B cell (primary cell): ENCODE data around the gene CNTD1. TPM values are rescaled to one million over a fixed set of nuclear protein-coding genes. Genes with fewer than 3 reads are reported as not detected.

ENCODE experiments used
- ATAC-seq: fragments of 200-7000 bp; cut with Tn5 transposase; one replicate; pipeline ENCODE4 v1.10.0; 2021; ENCODE audit warnings: low read depth, mild to moderate bottlenecking, moderate number of reproducible peaks, moderate library complexity
- CTCF ChIA-PET: fragments of 350-600 bp; sonication (Branson Sonifier 250); formaldehyde crosslinking; loops from one replicate; lab custom pipeline; 2021; ENCODE audit warnings: antibody characterized with exemption, inconsistent platforms; lab: Charles Lee
- POLR2A ChIA-PET: fragments of 350-600 bp; sonication (Branson Sonifier 250); formaldehyde crosslinking; loops from one replicate; lab custom pipeline; 2021; ENCODE audit warnings: antibody characterized with exemption; lab: Charles Lee
- DNase-seq: peaks from one replicate; pipeline ENCODE4 v3.0.0; 2013
- H2AFZ ChIP-seq: 2 replicates; pipeline ENCODE4 v1.6.1; 2012; ENCODE audit warnings: mild to moderate bottlenecking, low read depth, low read length; ENCODE audit not compliant: insufficient read depth, poor library complexity, severe bottlenecking
- H3K27ac ChIP-seq, 2 donors: 1 replicate in 1 of 2; 2 replicates in 1 of 2; pipeline ENCODE4 v1.5.1; 2012 to 2013; ENCODE audit warnings: low read length in 2 of 2, mild to moderate bottlenecking in 2 of 2, moderate library complexity in 1 of 2
- H3K27me3 ChIP-seq, 4 experiments: fragments of 200-600 bp in 1 of 4; sonication (generic) in 1 of 4; replicated peaks in 1 of 4; 1 replicate in 2 of 4; 2 replicates in 2 of 4; pipeline versions ENCODE4 v1.6.1 to v1.7.0; 2013 to 2016; ENCODE audit warnings: low read length in 3 of 4, mild to moderate bottlenecking in 2 of 4, mixed read lengths in 1 of 4, moderate library complexity in 1 of 4; ENCODE audit not compliant: insufficient read depth in 4 of 4, control insufficient read depth in 3 of 4; ENCODE audit errors: control extremely low read depth in 1 of 4
- H3K36me3 ChIP-seq, 2 experiments: replicated peaks in 1 of 2; 1 replicate in 1 of 2; 2 replicates in 1 of 2; pipeline versions ENCODE4 v1.6.1 to v1.7.1; 2013; ENCODE audit warnings: low read length in 1 of 2; ENCODE audit not compliant: insufficient read depth in 2 of 2, control insufficient read depth in 1 of 2; ENCODE audit errors: control extremely low read depth in 1 of 2, extremely low read depth in 1 of 2
- H3K4me1 ChIP-seq, 2 donors: fragments of 200-600 bp in 1 of 2; sonication (generic) in 1 of 2; 1 replicate in 1 of 2; 2 replicates in 1 of 2; pipeline versions ENCODE4 v1.5.1 to v1.6.1; 2013 to 2017; ENCODE audit warnings: low read length in 2 of 2; ENCODE audit not compliant: control insufficient read depth in 2 of 2, insufficient read depth in 2 of 2
- H3K4me2 ChIP-seq: replicated peaks from 2 replicates; pipeline ENCODE3; 2012; ENCODE audit warnings: mild to moderate bottlenecking, low read depth, low read length; ENCODE audit not compliant: poor library complexity, severe bottlenecking
- H3K4me3 ChIP-seq, 5 experiments: fragments of 200-600 bp in 1 of 5; sonication (generic) in 1 of 5; 1 replicate in 3 of 5; 2 replicates in 2 of 5; pipeline versions ENCODE4 v1.5.1 to v1.7.0; 2011 to 2016; ENCODE audit warnings: low read length in 4 of 5, mild to moderate bottlenecking in 4 of 5, low read depth in 2 of 5, control low read depth in 1 of 5, moderate library complexity in 1 of 5; ENCODE audit not compliant: insufficient read depth in 1 of 5; ENCODE audit errors: control extremely low read depth in 1 of 5, extremely low read depth in 1 of 5
- H3K79me2 ChIP-seq: fragments of 200-600 bp; sonication (generic); one replicate; pipeline ENCODE4 v1.6.0; 2016; ENCODE audit warnings: low read length; ENCODE audit not compliant: control insufficient read depth, insufficient read depth
- H3K9ac ChIP-seq: fragments of 200-600 bp; sonication (generic); 2 replicates; pipeline ENCODE4 v1.6.1; 2017; ENCODE audit warnings: mild to moderate bottlenecking, low read length, moderate library complexity
- H3K9me3 ChIP-seq, 3 donors: one replicate each; pipeline versions ENCODE4 v1.6.1 to v1.7.1; 2013; ENCODE audit warnings: low read length in 2 of 3; ENCODE audit not compliant: control insufficient read depth in 2 of 3, insufficient read depth in 1 of 3; ENCODE audit errors: control extremely low read depth in 1 of 3
- H4K20me1 ChIP-seq: 2 replicates; pipeline ENCODE4 v1.6.0; 2012; ENCODE audit warnings: mild to moderate bottlenecking, low read length; ENCODE audit not compliant: insufficient read depth, control insufficient read depth, poor library complexity, severe bottlenecking
- H3K27ac Mint-ChIP-seq: one replicate; pipeline ENCODE4 v1.8.0; 2021; ENCODE audit warnings: mixed read lengths
- H3K27me3 Mint-ChIP-seq: one replicate; pipeline ENCODE4 v1.8.0; 2021; ENCODE audit warnings: mixed read lengths
- H3K4me1 Mint-ChIP-seq: one replicate; pipeline ENCODE4 v1.8.0; 2021; ENCODE audit warnings: mixed read lengths
- H3K4me3 Mint-ChIP-seq: one replicate; pipeline ENCODE4 v1.8.0; 2021; ENCODE audit warnings: mixed read lengths
- H3K9me3 Mint-ChIP-seq: one replicate; pipeline ENCODE4 v1.8.0; 2022; ENCODE audit warnings: mixed read lengths; ENCODE audit not compliant: insufficient read depth
- CTCF ChIP-seq: fragments of 200-600 bp; IDR thresholded peaks from one replicate; pipeline ENCODE4 v1.8.0; 2022; ENCODE audit warnings: antibody characterized with exemption, mild to moderate bottlenecking
- EZH2 ChIP-seq: IDR thresholded peaks from 2 replicates; pipeline ENCODE4 v1.6.1; 2012; ENCODE audit warnings: borderline replicate concordance, low read depth, mild to moderate bottlenecking, moderate library complexity, low read length; ENCODE audit not compliant: insufficient read depth, poor library complexity, severe bottlenecking
- WGBS: methylation state at CpG from one replicate; pipeline ENCODE4 v1.1.5; 2013; ENCODE audit warnings: missing lambda C conversion rate; ENCODE audit not compliant: insufficient coverage; 5-methylcytosine and 5-hydroxymethylcytosine counted together
- intact Hi-C: fragments of 100-400 bp; cut with micrococcal nuclease; formaldehyde crosslinking; loops from one replicate; pipeline ENCODE4 v1.10.0; 2022
- polyA minus RNA-seq: library from RNA; depleted of rRNA, polyadenylated mRNA; stranded (reverse); fragments of >200 nt; gene quantifications from 2 replicates; pipeline ENCODE4 v1.2.3, GENCODE V29; 2012
- polyA plus RNA-seq: library from polyadenylated mRNA; depleted of rRNA; stranded (reverse); fragments of >200 nt; gene quantifications from 2 replicates; pipeline ENCODE4 v1.2.3, GENCODE V29; 2012
- total RNA-seq, 2 donors: library from RNA; stranded (reverse); fragments of 120-200 nt in 1 of 2; gene quantifications; 1 replicate in 1 of 2; 2 replicates in 1 of 2; pipeline versions ENCODE4 v1.2.3 to v1.2.4, GENCODE V29; 2013 to 2022

CNTD1 gene
- total RNA-seq (not detected in 2 replicates), polyA plus RNA-seq (not detected in 2 replicates), polyA minus RNA-seq (not detected in 2 replicates)
- not detected for total RNA-seq (2013)

- H3K4me1 Mint-ChIP-seq, result peaks cover 27% of the 10 kb centered on the region
- H3K27me3 ChIP-seq, result no peaks in the 10 kb centered on the region
- peak within 1 kb of the TSS; percentile 96 for H3K4me3 Mint-ChIP-seq
- H3K4me3 ChIP-seq, result peak within 1 kb of the TSS; percentile 59 to 90 (median 76)
- peaks cover 14 to 21% of the 10 kb centered on the region in 2 donors for H3K4me1 ChIP-seq
- peaks cover 0 to 2% of the 10 kb centered on the region in 2 experiments for H3K36me3 ChIP-seq
- no peaks in the 10 kb centered on the region for H4K20me1 ChIP-seq
- DNase-seq (peak; percentile 79), ATAC-seq (peak; percentile 99)
- H3K9ac ChIP-seq, result peak within 1 kb of the TSS; percentile 87
- intact Hi-C loops, result loop anchor here (1.0 kb wide), 3 partner anchors 25 to 53 kb away; partner anchors contain the start of genes BECN1, EZH1 and VPS25
- peaks cover 0 to 3% (median 0%) of the 10 kb centered on the region in 3 donors for H3K9me3 ChIP-seq
- H3K27me3 Mint-ChIP-seq, result peaks cover 5% of the 10 kb centered on the region
- ChIA-PET CTCF (interaction anchor here (0.5 to 1.0 kb wide), 3 partner anchors 27 to 220 kb away, joined by 3 to 4 read pairs (median 4); no protein-coding TSS in a partner anchor), POLR2A (interaction anchor here (1.2 to 2.1 kb wide), 2 partner anchors 25 to 26 kb away, joined by 5 to 9 read pairs; partner anchors contain the start of genes BECN1 and VPS25)
- H2AFZ ChIP-seq, result peak within 1 kb of the TSS; percentile 92
- no peaks in the 10 kb centered on the region for H3K9me3 Mint-ChIP-seq
- peaks cover 23% of the 10 kb centered on the region for H3K79me2 ChIP-seq
- H3K27ac Mint-ChIP-seq, result peak within 1 kb of the TSS; percentile 83
- H3K27ac ChIP-seq, result peak within 1 kb of the TSS; percentile 4 to 69
- TF ChIP-seq EZH2, result no peak
- TF ChIP-seq CTCF, result no peak
- peak within 1 kb of the TSS; percentile 81 for H3K4me2 ChIP-seq
- WGBS, result 28% methylated on average over 66 of the region's 66 CpGs
These were observed at the start of gene CNTD1, which contains the start of gene COA3 for GRCh38 chr17:42798383-42799380. CNTD1 (plus strand) TSS chr17:42798861; CDS start chr17:42799068, 207 bp downstream. COA3 (minus strand) TSS chr17:42798704; CDS start chr17:42798681, 23 bp downstream.
